Tibial nerve (tissue), 3 donors: Measurements from ENCODE around the gene ZBTB8OS.
"Not testable (repeated sequence)": the region's sequence is repeated elsewhere in the genome, so short reads cannot be mapped to it uniquely, and the experiment has no call there.

Experiments
- POLR2A ChIP-seq, 2 donors: fragments of 450-650 bp; IDR thresholded peaks; one replicate each; pipeline ENCODE4 v1.6.1; 2017; ENCODE audit warnings: antibody characterized with exemption in 2 of 2, mild to moderate bottlenecking in 2 of 2, moderate library complexity in 2 of 2
- TF ChIP-seq, protein P1 (sequence below), 5 experiments: fragments of 200-600 bp in 3 of 5; fragments of 450-650 bp in 2 of 5; sonication (generic) in 3 of 5; IDR thresholded peaks; one replicate each; pipeline ENCODE4 v1.5.1; 2016 to 2019; ENCODE audit warnings: antibody characterized with exemption in 5 of 5, mild to moderate bottlenecking in 3 of 5, moderate library complexity in 2 of 5

DNA sequence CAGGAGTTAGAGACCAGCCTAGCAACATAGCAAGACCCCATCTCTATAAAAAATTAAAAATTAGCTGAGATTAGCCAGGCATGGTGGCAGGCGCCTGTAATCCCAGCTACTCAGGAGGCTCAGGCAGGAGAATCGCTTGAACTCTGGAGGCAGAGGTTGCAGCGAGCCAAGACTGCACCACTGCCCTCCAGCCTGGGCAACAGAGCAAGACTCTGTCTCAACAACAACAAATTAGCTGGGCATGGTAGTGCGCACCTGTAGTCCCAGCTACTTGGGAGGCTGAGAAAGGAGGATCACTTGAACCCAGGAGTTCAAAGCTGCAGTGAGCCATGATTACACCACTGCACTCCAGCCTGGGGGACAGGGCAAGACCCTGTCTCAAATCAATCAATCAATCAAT lies 20.2 kb downstream of the ZBTB8OS start:
- TF ChIP-seq, protein P1, sequence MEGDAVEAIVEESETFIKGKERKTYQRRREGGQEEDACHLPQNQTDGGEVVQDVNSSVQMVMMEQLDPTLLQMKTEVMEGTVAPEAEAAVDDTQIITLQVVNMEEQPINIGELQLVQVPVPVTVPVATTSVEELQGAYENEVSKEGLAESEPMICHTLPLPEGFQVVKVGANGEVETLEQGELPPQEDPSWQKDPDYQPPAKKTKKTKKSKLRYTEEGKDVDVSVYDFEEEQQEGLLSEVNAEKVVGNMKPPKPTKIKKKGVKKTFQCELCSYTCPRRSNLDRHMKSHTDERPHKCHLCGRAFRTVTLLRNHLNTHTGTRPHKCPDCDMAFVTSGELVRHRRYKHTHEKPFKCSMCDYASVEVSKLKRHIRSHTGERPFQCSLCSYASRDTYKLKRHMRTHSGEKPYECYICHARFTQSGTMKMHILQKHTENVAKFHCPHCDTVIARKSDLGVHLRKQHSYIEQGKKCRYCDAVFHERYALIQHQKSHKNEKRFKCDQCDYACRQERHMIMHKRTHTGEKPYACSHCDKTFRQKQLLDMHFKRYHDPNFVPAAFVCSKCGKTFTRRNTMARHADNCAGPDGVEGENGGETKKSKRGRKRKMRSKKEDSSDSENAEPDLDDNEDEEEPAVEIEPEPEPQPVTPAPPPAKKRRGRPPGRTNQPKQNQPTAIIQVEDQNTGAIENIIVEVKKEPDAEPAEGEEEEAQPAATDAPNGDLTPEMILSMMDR (IDR thresholded peaks at IDR 0.05) = not testable (repeated sequence)
- not testable (repeated sequence) for TF ChIP-seq POLR2A (IDR thresholded peaks at IDR 0.05)
